CD4-positive, alpha-beta T cell (primary cell): ENCODE measurements around the gene ARL6IP1. TPM values are rescaled to one million over a fixed set of nuclear protein-coding genes. Genes with fewer than 3 reads are reported as not detected.
"Not testable (repeated sequence)": the region's sequence is repeated elsewhere in the genome, so short reads cannot be mapped to it uniquely, and the experiment has no call there.

Experiments
- ATAC-seq: fragments of 200-7000 bp; cut with Tn5 transposase; one replicate; pipeline ENCODE4 v1.10.0; 2022; ENCODE audit warnings: mild to moderate bottlenecking; ENCODE audit not compliant: poor library complexity
- CTCF ChIA-PET: fragments of 350-600 bp; sonication (Branson Sonifier 250); formaldehyde crosslinking; loops from one replicate; lab custom pipeline; 2021; ENCODE audit warnings: antibody characterized with exemption, inconsistent platforms; lab: Charles Lee
- POLR2A ChIA-PET: fragments of 350-600 bp; sonication (Branson Sonifier 250); formaldehyde crosslinking; loops from one replicate; lab custom pipeline; 2021; ENCODE audit warnings: antibody characterized with exemption, inconsistent platforms; lab: Charles Lee
- DNase-seq, 14 experiments: peaks; one replicate each; pipeline ENCODE4 v3.0.0-alpha.2; 2013 to 2020; ENCODE audit warnings: mixed read lengths in 2 of 14
- H3K27ac ChIP-seq, 2 donors: one replicate each; pipeline versions ENCODE4 v1.5.1 to v1.7.0; 2013; ENCODE audit warnings: low read length in 2 of 2, low read depth in 1 of 2, mild to moderate bottlenecking in 1 of 2
- H3K27me3 ChIP-seq, 2 experiments: 1 replicate in 1 of 2; 2 replicates in 1 of 2; pipeline versions ENCODE4 v1.6.1 to v1.7.0; 2013; ENCODE audit warnings: low read length in 2 of 2, control low read depth in 1 of 2, mild to moderate bottlenecking in 1 of 2, moderate library complexity in 1 of 2; ENCODE audit not compliant: insufficient read depth in 2 of 2, control insufficient read depth in 1 of 2
- H3K36me3 ChIP-seq: one replicate; pipeline ENCODE4 v1.6.1; 2013; ENCODE audit warnings: low read length, control low read depth; ENCODE audit not compliant: insufficient read depth
- H3K4me1 ChIP-seq: one replicate; pipeline ENCODE4 v1.6.1; 2013; ENCODE audit warnings: low read length, control low read depth; ENCODE audit not compliant: insufficient read depth
- H3K4me3 ChIP-seq: one replicate; pipeline ENCODE4 v1.5.1; 2013; ENCODE audit warnings: mild to moderate bottlenecking, low read length, moderate library complexity
- H3K9me3 ChIP-seq, 2 experiments: 1 replicate in 1 of 2; 2 replicates in 1 of 2; pipeline versions ENCODE4 v1.6.1 to v1.7.0; 2013; ENCODE audit warnings: low read length in 2 of 2, mild to moderate bottlenecking in 2 of 2, control low read depth in 1 of 2, moderate library complexity in 1 of 2; ENCODE audit not compliant: control insufficient read depth in 1 of 2, insufficient read depth in 1 of 2
- H3K27ac Mint-ChIP-seq: one replicate; pipeline ENCODE4 v1.8.0; 2020; ENCODE audit warnings: mixed read lengths
- H3K27me3 Mint-ChIP-seq: one replicate; pipeline ENCODE4 v1.8.0; 2021; ENCODE audit warnings: mixed read lengths
- H3K36me3 Mint-ChIP-seq: one replicate; pipeline ENCODE4 v1.8.0; 2021; ENCODE audit warnings: low read depth, mixed read lengths
- H3K4me1 Mint-ChIP-seq: one replicate; pipeline ENCODE4 v1.8.0; 2021; ENCODE audit warnings: low read depth, mixed read lengths
- H3K4me3 Mint-ChIP-seq: one replicate; pipeline ENCODE4 v1.8.0; 2020; ENCODE audit warnings: mild to moderate bottlenecking, mixed read lengths
- H3K9me3 Mint-ChIP-seq: one replicate; pipeline ENCODE4 v1.8.0; 2020; ENCODE audit warnings: mixed read lengths
- intact Hi-C, 2 experiments: fragments of 100-400 bp; cut with DNase I in 1 of 2; cut with micrococcal nuclease in 1 of 2; formaldehyde crosslinking; loops; one replicate each; pipeline versions ENCODE4 v1.15.1 to v1.9.0; 2023 to 2025; cut with DNase I, micrococcal nuclease
- total RNA-seq, 174 experiments: library from RNA in 2 of 174; stranded (reverse) in 2 of 174; gene quantifications; one replicate each; pipeline ENCODE4 v1.2.3 and lab custom pipeline; 2021 to 2026

ARL6IP1 gene
- total RNA-seq, 2 experiments from 2014 or later = 109 to 111 TPM

- POLR2A ChIA-PET, H3K27ac Mint-ChIP-seq, H3K36me3 ChIP-seq, H3K4me3 Mint-ChIP-seq, H3K4me3 ChIP-seq, intact Hi-C loops, H3K36me3 Mint-ChIP-seq, DNase-seq, H3K27me3 Mint-ChIP-seq, H3K9me3 Mint-ChIP-seq, CTCF ChIA-PET, H3K27me3 ChIP-seq, ATAC-seq, H3K27ac ChIP-seq, H3K4me1 Mint-ChIP-seq, H3K9me3 ChIP-seq: not testable (repeated sequence)
- H3K4me1 ChIP-seq = peaks cover 13% of the 10 kb centered on the region
Measured at GRCh38 chr16:18772171-18772570, 29.2 kb downstream of the ARL6IP1 start.

GRCh38 chr16:18770336-18770962, 30.9 kb downstream of the ARL6IP1 start:
- H3K9me3 Mint-ChIP-seq, DNase-seq, H3K36me3 Mint-ChIP-seq, H3K4me3 ChIP-seq, H3K36me3 ChIP-seq, POLR2A ChIA-PET, H3K9me3 ChIP-seq, H3K27ac Mint-ChIP-seq, ATAC-seq, H3K27me3 Mint-ChIP-seq, H3K4me3 Mint-ChIP-seq, CTCF ChIA-PET, H3K27me3 ChIP-seq, intact Hi-C loops, H3K27ac ChIP-seq: not testable (repeated sequence)
- H3K4me1 Mint-ChIP-seq = peaks cover 11% of the 10 kb centered on the region
- H3K4me1 ChIP-seq = peaks cover 18% of the 10 kb centered on the region

GRCh38 chr16:18767217-18767616, 34.1 kb downstream of the ARL6IP1 start:
- peaks cover 19% of the 10 kb centered on the region for H3K4me1 ChIP-seq
- H3K4me3 ChIP-seq, H3K36me3 Mint-ChIP-seq, CTCF ChIA-PET, H3K9me3 ChIP-seq, H3K27me3 Mint-ChIP-seq, intact Hi-C loops, H3K9me3 Mint-ChIP-seq, H3K36me3 ChIP-seq, H3K27me3 ChIP-seq, H3K27ac ChIP-seq: not testable (repeated sequence)
- H3K27ac Mint-ChIP-seq = peak overlapping the region; percentile 55
- ATAC-seq (peak; percentile 90), DNase-seq (peak in 12 of 14 experiments; percentile 9 to 80 (median 29))
- H3K4me1 Mint-ChIP-seq = peaks cover 11% of the 10 kb centered on the region
- POLR2A ChIA-PET = interaction anchor here (1.6 kb wide), 1 partner anchor 22 kb away, joined by 3 read pairs; the partner anchor contains the start of gene RPS15A
- peak overlapping the region; percentile 34 for H3K4me3 Mint-ChIP-seq

- H3K9me3 Mint-ChIP-seq, H3K27me3 Mint-ChIP-seq, H3K27ac ChIP-seq, H3K9me3 ChIP-seq, H3K4me3 Mint-ChIP-seq, DNase-seq, ATAC-seq, H3K4me1 Mint-ChIP-seq, H3K27ac Mint-ChIP-seq, H3K27me3 ChIP-seq, H3K4me3 ChIP-seq, POLR2A ChIA-PET, intact Hi-C loops, H3K36me3 ChIP-seq, H3K36me3 Mint-ChIP-seq, CTCF ChIA-PET: not testable (repeated sequence)
- peaks cover 14% of the 10 kb centered on the region for H3K4me1 ChIP-seq
Measured at GRCh38 chr16:18762713-18763112, 38.6 kb downstream of the ARL6IP1 start.
